ENCODE measurements around the gene KCND1.
A peak's percentile ranks its signal among the peaks of the same experiment; 100 is the strongest.

KCND1 gene

GRCh38 chrX:48965959-48966358 is 5.7 kb downstream of the KCND1 start:
- DNase-seq, result no peak
- TF ChIP-seq POLR2A (IDR thresholded peaks at IDR 0.05; ENCODE audit: low read length), result no peak
- TF ChIP-seq GATA1 (IDR thresholded peaks at IDR 0.05; ENCODE audit: low read depth, low read length), result no peak

GRCh38 chrX:48961585-48962091 is 10.0 kb downstream of the KCND1 start:
- DNase-seq, result peak; percentile 93 to 96
- TF ChIP-seq GATA1 (IDR thresholded peaks at IDR 0.05; ENCODE audit: low read depth, low read length) (peak; percentile 50), POLR2A (IDR thresholded peaks at IDR 0.05; ENCODE audit: low read length) (peak; percentile 74)

DNA sequence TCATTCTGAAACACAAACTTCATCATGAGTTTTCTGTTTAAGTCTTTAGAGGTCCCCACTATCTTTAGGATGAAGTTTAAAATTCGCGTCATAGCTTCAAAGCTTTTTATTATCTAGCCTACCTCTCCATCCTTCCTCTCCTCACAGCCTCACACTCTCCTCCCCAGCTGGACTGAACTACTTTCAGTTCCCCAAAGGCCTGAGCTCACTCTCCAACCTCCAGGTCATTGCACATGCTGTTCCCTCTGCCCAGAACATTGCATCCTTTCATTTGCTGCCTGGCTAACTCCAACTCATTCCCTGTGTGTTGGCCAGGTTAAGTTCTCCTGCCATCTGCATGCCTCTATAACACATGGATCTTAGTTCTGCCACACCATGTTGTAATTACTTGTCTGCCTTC is 11.4 kb downstream of the KCND1 start:
- peak in 1 of 2 experiments; percentile 38 for DNase-seq
- TF ChIP-seq GATA1 (IDR thresholded peaks at IDR 0.05; ENCODE audit: low read depth, low read length), result no peak
- no peak for TF ChIP-seq POLR2A (IDR thresholded peaks at IDR 0.05; ENCODE audit: low read length)

GRCh38 chrX:48958635-48959094 is 13.0 kb downstream of the KCND1 start:
- TF ChIP-seq GATA1 (IDR thresholded peaks at IDR 0.05; ENCODE audit: low read depth, low read length), result no peak
- TF ChIP-seq POLR2A (IDR thresholded peaks at IDR 0.05; ENCODE audit: low read length), result no peak
- DNase-seq, result peak; percentile 52 to 74

DNA sequence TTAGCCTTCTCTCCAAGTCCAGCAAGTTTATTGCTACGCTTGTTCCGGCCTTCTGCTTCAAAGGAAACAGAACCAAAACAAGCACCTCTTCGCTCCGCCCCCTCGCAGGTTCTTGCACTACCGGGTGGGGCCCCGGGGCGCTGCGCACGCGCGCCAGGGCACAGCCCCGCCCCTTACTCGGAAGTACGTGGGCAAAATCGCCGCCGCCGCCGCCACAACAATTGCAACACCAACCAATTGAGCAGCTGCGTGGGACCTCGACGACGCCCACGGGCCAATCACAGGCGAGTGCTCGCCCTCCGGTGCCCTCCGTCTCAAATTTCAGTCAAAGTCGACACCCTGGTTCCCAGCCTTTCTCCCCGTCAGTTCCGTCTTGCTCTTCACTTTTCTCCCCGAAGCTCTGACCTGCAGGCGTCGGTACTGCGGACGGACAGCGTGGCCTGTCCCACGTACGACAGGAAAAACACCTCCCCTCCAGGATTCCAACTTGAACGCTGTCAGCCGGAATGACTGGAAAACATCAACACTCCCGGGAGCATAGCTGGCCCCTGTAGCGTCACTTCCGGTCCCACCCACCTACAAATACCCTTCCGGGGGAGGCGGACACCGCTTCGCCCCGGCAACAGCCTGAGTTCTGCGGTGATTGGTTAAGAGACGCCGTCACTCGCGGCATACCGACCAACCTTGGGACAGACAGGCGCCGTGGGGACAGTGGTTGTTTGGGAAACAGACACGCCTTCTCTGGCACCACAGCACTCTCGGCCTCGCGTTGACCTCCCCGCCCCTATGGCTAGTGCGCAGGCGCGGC is 13.6 kb downstream of the KCND1 start:
- peak; percentile 98 for DNase-seq
- TF ChIP-seq POLR2A (IDR thresholded peaks at IDR 0.05; ENCODE audit: low read length) (peak; percentile 80), GATA1 (IDR thresholded peaks at IDR 0.05; ENCODE audit: low read depth, low read length) (no peak)

GRCh38 chrX:48957477-48957826 is 14.2 kb downstream of the KCND1 start, which contains the start of gene OTUD5:
Gene OTUD5 (minus strand): TSS chrX:48957607. CDS start chrX:48957570, 37 bp downstream.
- TF ChIP-seq GATA1 (IDR thresholded peaks at IDR 0.05; ENCODE audit: low read depth, low read length) (no peak), POLR2A (IDR thresholded peaks at IDR 0.05; ENCODE audit: low read length) (no peak)
- DNase-seq, result peak in 1 of 2 experiments; percentile 83

DNA sequence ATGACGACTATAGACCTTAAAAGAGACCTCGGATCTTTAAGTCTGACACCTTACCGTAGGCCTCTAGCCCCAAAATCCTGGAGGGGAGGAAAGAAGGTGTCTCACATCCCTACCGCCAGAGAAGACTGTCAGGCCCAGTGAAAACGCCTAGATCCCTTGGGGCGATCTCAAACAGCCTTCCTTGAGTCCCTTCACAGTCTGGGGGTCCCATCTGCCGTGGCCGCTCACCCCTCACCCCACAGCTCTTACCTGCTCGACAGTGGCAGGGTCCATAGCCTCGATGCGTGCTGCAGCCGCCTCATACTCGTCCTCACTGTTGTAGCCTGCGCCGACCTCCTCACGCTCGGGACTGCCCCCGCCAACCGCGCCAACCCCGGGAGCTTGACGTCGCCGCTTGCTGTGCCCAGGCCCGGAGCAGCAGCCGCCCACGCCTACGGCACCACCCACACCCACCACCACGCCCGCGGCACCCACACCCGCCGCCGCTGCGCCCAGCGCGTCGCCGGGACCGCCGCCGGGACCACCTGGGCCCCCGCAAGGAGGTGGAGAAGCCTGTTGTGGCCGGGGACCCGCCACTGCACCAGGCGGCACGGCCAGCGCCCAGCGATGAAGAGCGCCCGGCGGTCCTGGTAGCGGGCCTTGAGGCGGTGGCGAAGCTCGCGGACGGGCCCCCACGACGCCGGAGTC is 14.8 kb downstream of the KCND1 start:
- peak; percentile 66 to 74 for DNase-seq
- TF ChIP-seq GATA1 (IDR thresholded peaks at IDR 0.05; ENCODE audit: low read depth, low read length) (no peak), POLR2A (IDR thresholded peaks at IDR 0.05; ENCODE audit: low read length) (no peak)

DNA sequence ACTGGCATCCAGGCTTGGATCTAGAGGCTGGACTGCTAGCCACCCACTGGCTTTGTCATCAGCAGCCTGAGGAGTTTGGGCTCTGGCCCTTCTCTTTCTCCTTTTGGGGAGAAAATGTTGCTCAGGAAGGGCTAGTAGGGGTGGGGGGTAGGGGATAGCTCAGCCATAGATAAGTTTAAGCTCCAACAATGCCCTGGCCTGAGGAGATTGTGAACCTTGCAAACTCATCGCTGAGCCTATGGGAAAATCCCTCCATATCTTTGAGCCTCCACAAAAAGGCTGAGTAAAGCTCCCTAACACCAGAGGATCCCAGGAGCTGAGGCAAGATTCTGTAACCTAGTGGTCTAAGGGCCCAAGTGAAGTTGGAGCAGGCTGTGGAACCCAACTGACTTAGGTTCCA is 23.1 kb downstream of the KCND1 start:
- DNase-seq, result no peak
- TF ChIP-seq POLR2A (IDR thresholded peaks at IDR 0.05; ENCODE audit: low read length), result no peak
- no peak for TF ChIP-seq GATA1 (IDR thresholded peaks at IDR 0.05; ENCODE audit: low read depth, low read length)

DNA sequence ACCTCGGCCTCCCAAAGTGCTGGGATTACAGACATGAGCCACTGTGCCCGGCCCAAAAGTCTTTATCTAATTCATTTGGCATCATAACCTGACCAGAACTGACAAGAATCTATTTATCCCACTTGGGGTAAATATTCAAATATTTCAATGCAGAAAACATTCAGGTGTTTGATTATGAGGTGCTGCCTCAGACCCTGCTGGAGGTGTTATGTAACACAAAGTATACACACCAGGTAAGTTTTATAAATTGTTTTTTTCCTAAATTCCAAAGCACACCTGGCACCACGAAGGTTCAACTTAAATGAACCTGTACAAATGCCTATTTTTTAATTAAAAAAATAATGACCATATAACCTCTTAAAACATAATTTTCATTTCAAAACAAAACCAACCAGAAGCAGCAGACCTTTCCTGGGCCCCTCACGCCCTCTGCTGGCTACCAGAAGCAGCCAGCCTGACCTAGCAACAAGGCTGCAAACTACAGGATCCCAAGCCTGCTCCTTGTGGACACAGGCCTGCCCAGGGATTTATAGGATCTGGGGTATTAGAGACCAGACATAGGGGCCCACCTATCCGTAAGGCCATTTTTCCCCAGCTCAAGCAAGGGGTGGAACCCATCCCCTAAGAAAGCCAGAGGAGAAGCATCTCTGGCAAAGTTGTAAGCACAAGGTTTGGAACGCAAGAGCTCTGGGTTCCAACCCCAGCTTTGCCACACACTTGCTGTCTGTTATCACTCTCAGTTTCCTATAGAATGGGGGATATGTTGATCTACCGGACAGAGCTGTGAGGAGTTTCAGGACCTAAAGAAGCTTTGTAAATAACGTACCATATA is 25.9 kb downstream of the KCND1 start:
- DNase-seq, result peak; percentile 63 to 78
- TF ChIP-seq POLR2A (IDR thresholded peaks at IDR 0.05; ENCODE audit: low read length) (no peak), GATA1 (IDR thresholded peaks at IDR 0.05; ENCODE audit: low read depth, low read length) (no peak)

GRCh38 chrX:48942895-48943294 is 28.7 kb downstream of the KCND1 start:
- TF ChIP-seq GATA1 (IDR thresholded peaks at IDR 0.05; ENCODE audit: low read depth, low read length) (no peak), POLR2A (IDR thresholded peaks at IDR 0.05; ENCODE audit: low read length) (no peak)
- DNase-seq, result no peak

- no peak for TF ChIP-seq GATA1 (IDR thresholded peaks at IDR 0.05; ENCODE audit: low read depth, low read length)
- TF ChIP-seq POLR2A (IDR thresholded peaks at IDR 0.05; ENCODE audit: low read length), result peak; percentile 40
- DNase-seq, result peak; percentile 88 to 91
Measured at GRCh38 chrX:48940404-48940955, 31.2 kb downstream of the KCND1 start.

DNA sequence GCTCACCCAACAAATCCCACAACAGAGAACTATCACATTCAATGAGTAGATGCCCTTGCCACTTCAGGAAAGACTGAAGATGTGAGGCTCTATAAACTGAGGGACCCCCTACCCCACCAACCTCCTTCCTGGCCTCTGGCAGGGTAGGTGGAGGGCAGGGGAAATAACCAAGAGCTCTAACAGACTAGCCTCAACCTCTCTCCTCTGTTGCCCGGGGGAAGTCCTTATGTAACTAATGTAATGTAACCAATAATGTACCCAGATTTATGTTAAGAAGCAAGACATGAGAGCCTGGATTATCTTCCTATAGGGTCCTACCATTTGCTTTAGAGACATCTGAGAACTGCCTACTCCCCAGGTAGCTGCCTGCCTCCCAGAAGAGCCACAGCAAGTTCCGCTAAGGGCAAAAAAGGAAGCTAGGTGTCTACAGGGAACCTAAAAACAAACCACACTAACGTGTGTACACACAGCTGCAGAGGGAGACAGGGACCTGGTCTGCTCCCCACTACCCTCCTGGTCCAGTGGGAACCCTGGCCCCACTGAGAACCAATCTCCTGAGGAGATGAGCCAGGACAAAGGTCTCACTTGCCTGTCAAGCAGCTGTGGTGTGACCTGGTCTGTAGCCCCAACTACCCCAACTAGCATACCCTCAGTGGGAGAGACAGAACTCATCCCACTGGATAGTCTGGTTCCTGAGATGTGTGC is 32.0 kb downstream of the KCND1 start:
- no peak for DNase-seq
- TF ChIP-seq GATA1 (IDR thresholded peaks at IDR 0.05; ENCODE audit: low read depth, low read length) (no peak), POLR2A (IDR thresholded peaks at IDR 0.05; ENCODE audit: low read length) (no peak)
